ENCODE results near the gene THEMIS2.

DNA sequence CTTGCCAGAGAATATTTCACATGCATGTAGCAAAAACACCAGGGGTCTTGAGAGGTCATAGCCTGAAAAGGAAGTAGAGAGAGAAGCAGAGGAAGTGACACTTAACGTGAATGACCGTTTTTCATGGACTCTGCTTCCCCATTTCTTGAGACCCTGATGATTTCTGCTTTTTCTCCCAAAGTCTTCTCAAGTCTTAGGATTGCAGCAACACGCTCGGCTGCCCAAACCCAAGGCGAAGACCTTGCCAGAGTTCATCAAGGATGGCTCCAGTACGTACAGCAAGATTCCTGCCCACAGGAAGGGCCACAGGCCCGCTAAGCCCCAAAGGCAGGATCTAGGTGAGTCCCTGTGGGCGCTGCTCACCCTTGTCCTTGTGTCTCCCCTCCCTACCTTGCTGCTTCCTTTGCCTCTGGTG, 12.8 kb downstream of the THEMIS2 start:
- TF ChIP-seq, protein P1, sequence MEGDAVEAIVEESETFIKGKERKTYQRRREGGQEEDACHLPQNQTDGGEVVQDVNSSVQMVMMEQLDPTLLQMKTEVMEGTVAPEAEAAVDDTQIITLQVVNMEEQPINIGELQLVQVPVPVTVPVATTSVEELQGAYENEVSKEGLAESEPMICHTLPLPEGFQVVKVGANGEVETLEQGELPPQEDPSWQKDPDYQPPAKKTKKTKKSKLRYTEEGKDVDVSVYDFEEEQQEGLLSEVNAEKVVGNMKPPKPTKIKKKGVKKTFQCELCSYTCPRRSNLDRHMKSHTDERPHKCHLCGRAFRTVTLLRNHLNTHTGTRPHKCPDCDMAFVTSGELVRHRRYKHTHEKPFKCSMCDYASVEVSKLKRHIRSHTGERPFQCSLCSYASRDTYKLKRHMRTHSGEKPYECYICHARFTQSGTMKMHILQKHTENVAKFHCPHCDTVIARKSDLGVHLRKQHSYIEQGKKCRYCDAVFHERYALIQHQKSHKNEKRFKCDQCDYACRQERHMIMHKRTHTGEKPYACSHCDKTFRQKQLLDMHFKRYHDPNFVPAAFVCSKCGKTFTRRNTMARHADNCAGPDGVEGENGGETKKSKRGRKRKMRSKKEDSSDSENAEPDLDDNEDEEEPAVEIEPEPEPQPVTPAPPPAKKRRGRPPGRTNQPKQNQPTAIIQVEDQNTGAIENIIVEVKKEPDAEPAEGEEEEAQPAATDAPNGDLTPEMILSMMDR (IDR thresholded peaks at IDR 0.05; ENCODE audit: insufficient read depth, low read length) = no peak
- TF ChIP-seq SPI1 (IDR thresholded peaks at IDR 0.05; ENCODE audit: borderline replicate concordance, low read depth) = peak; percentile 98
- TF ChIP-seq POLR2AphosphoS5 (IDR thresholded peaks at IDR 0.05; ENCODE audit: low read depth) = no peak

Measured in HL-60 (cell line).